ENCODE results near the gene PIK3C2A.
A peak's percentile ranks its signal among the peaks of the same experiment; 100 is the strongest.

PIK3C2A gene

DNA sequence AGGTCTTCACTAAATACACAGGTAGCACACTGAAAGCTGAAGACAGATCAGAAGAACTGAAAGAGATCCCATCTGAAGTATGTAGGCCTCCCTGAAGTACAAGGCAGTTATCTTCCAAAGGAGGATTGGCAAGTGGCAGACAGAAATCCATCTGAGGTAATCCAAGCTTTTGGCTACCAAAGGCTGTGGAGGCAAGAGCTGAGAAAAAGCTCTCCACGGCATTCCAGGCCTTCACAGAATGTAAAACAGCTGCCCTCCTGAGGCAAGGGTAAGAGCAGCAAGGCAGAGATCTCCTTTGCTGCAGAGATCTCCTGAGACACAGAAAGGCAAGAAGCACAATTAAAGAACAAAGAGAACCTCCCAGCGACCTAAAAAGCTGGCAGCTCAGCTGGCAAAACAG is 19.1 kb downstream of the PIK3C2A start:
- no peak overlapping the region for H3K27ac ChIP-seq
- no peak overlapping the region for H3K4me3 ChIP-seq
- TF ChIP-seq POLR2AphosphoS5 (IDR thresholded peaks at IDR 0.05; ENCODE audit: borderline replicate concordance, low read depth, low read length) (no peak), FOXP2 (optimal IDR thresholded peaks at IDR 0.05; ENCODE audit: control extremely low read depth, extremely low read length, insufficient read depth) (no peak), EZH2 (IDR thresholded peaks at IDR 0.05) (no peak)
- DNase-seq (ENCODE audit: low read depth, low spot score), result no peak
- peaks cover 16% of the 10 kb centered on the region for H3K36me3 ChIP-seq (ENCODE audit: insufficient read depth, low read length)
- H3K9ac ChIP-seq (ENCODE audit: insufficient read length), result no peak overlapping the region
- no peaks in the 10 kb centered on the region for H3K9me3 ChIP-seq (ENCODE audit: low read depth, low read length)

GRCh38 chr11:17186932-17187692 is 20.7 kb downstream of the PIK3C2A start:
- Histone ChIP-seq H3K9ac (ENCODE audit: insufficient read length) (no peak overlapping the region), H3K9me3 (ENCODE audit: low read depth, low read length) (no peaks in the 10 kb centered on the region), H3K4me3 (no peak overlapping the region), H3K36me3 (ENCODE audit: insufficient read depth, low read length) (peaks cover 8% of the 10 kb centered on the region; the same call in 1 of the 2 replicates), H3K27ac (no peak overlapping the region)
- no peak for DNase-seq (ENCODE audit: low read depth, low spot score)
- TF ChIP-seq EZH2 (IDR thresholded peaks at IDR 0.05), result no peak
- no peak for TF ChIP-seq POLR2AphosphoS5 (IDR thresholded peaks at IDR 0.05; ENCODE audit: borderline replicate concordance, low read depth, low read length)
- TF ChIP-seq FOXP2 (optimal IDR thresholded peaks at IDR 0.05; ENCODE audit: control extremely low read depth, extremely low read length, insufficient read depth), result no peak

DNA sequence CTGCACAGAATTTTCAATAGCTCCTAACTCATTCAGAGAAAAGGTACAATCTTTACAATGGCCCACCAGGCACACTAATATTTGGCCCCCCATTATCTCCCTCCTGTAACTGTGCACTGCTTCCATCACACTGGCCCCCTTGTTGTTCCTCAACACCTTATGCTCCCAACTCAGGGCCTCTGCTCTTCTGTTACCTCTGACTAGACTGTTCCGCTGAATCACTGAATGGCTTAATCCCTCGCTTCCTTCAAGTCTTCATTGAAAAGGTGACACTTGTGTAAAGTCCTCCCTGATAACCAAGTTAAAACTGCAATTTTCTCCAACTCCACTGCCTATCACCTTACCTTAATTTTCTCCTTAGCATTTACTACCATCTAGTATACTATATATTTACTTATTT is 21.8 kb downstream of the PIK3C2A start:
- no peak overlapping the region for H3K27ac ChIP-seq
- no peak overlapping the region for H3K9ac ChIP-seq (ENCODE audit: insufficient read length)
- no peak overlapping the region for H3K4me3 ChIP-seq
- DNase-seq (ENCODE audit: low read depth, low spot score), result no peak
- TF ChIP-seq POLR2AphosphoS5 (IDR thresholded peaks at IDR 0.05; ENCODE audit: borderline replicate concordance, low read depth, low read length) (no peak), EZH2 (IDR thresholded peaks at IDR 0.05) (no peak), FOXP2 (optimal IDR thresholded peaks at IDR 0.05; ENCODE audit: control extremely low read depth, extremely low read length, insufficient read depth) (no peak)
- H3K9me3 ChIP-seq (ENCODE audit: low read depth, low read length), result no peaks in the 10 kb centered on the region
- peaks cover 4% of the 10 kb centered on the region; the same call in 1 of the 2 replicates for H3K36me3 ChIP-seq (ENCODE audit: insufficient read depth, low read length)

DNA sequence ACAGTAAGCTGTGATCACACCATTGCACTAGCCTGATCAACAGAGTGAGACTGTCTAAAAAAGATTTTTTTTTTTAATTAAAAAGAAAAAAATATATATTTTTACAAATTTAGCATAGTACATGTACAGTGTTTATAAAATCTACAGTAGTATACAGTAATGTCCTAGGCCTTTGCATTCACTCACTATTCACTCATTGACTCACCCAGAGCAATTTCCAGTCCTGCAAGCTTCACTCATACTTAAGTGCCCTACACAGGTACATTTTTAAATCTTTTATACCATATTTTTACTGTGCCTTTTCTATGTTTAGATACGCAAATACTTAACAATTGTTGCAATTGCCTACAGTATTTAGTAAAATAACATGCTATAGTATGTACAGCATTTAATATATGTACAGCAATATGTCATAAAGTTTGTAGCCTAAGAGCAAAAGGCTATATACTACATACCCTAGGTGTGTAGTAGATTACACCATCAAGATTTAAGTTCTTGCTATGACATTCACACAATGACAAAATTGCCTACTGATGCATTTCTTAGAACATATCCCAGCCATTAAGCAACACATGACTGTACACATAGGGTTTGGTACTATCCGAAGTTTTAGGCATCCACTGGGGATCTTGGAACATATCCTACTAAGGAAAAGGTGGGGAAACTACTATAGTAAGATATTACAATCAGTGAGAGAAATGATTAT is 22.8 kb downstream of the PIK3C2A start:
- Histone ChIP-seq H3K9me3 (ENCODE audit: low read depth, low read length) (no peaks in the 10 kb centered on the region), H3K9ac (ENCODE audit: insufficient read length) (no peak overlapping the region), H3K36me3 (ENCODE audit: insufficient read depth, low read length) (0 out of 2 replicates have a peak, but pooled peaks cover 4% of the 10 kb centered on the region), H3K4me3 (no peak overlapping the region), H3K27ac (no peak overlapping the region)
- DNase-seq (ENCODE audit: low read depth, low spot score), result no peak
- no peak for TF ChIP-seq FOXP2 (optimal IDR thresholded peaks at IDR 0.05; ENCODE audit: control extremely low read depth, extremely low read length, insufficient read depth)

GRCh38 chr11:17183836-17184235 is 23.9 kb downstream of the PIK3C2A start:
- 0 out of 2 replicates have a peak, but pooled peaks cover 4% of the 10 kb centered on the region for H3K36me3 ChIP-seq (ENCODE audit: insufficient read depth, low read length)
- TF ChIP-seq POLR2AphosphoS5 (IDR thresholded peaks at IDR 0.05; ENCODE audit: borderline replicate concordance, low read depth, low read length) (no peak), FOXP2 (optimal IDR thresholded peaks at IDR 0.05; ENCODE audit: control extremely low read depth, extremely low read length, insufficient read depth) (no peak), EZH2 (IDR thresholded peaks at IDR 0.05) (no peak)

DNA sequence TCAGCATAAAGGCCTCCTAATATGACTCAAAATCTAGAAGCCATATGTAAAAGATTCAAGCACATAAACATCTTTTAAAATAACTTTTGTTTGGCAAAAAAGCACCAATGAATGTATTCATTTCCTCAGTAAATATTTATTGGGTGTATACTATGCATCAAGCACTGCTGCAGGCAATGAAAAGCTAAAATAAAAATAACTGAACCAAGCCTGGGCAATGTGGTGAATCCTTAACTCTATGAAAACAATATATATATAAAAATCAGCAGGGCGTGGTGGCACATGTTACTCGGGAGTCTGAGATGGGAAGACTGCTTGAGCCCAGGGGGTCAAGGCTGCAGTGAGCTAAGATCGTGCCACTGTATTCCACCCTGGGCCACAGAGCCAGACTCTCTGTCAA is 27.8 kb downstream of the PIK3C2A start:
- H3K36me3 ChIP-seq (ENCODE audit: insufficient read depth, low read length), result no peaks in the 10 kb centered on the region
- no peak overlapping the region for H3K27ac ChIP-seq
- H3K9me3 ChIP-seq (ENCODE audit: low read depth, low read length), result no peaks in the 10 kb centered on the region

More at GRCh38 chr11:17183836-17184235, 23.9 kb downstream of the PIK3C2A start:
- H3K9ac ChIP-seq (ENCODE audit: insufficient read length), result no peak overlapping the region
- no peak overlapping the region for H3K4me3 ChIP-seq
- no peaks in the 10 kb centered on the region for H3K9me3 ChIP-seq (ENCODE audit: low read depth, low read length)
- no peak overlapping the region for H3K27ac ChIP-seq
- DNase-seq (ENCODE audit: low read depth, low spot score), result no peak

GRCh38 chr11:17173332-17173731 is 34.5 kb downstream of the PIK3C2A start:
- no peak overlapping the region for H3K4me3 ChIP-seq

More for the DNA sequence above, 27.8 kb downstream of the PIK3C2A start:
- TF ChIP-seq EZH2 (IDR thresholded peaks at IDR 0.05) (no peak), POLR2AphosphoS5 (IDR thresholded peaks at IDR 0.05; ENCODE audit: borderline replicate concordance, low read depth, low read length) (no peak), FOXP2 (optimal IDR thresholded peaks at IDR 0.05; ENCODE audit: control extremely low read depth, extremely low read length, insufficient read depth) (no peak)
- H3K4me3 ChIP-seq, result no peak overlapping the region
- no peak overlapping the region for H3K9ac ChIP-seq (ENCODE audit: insufficient read length)
- no peak for DNase-seq (ENCODE audit: low read depth, low spot score)

DNA sequence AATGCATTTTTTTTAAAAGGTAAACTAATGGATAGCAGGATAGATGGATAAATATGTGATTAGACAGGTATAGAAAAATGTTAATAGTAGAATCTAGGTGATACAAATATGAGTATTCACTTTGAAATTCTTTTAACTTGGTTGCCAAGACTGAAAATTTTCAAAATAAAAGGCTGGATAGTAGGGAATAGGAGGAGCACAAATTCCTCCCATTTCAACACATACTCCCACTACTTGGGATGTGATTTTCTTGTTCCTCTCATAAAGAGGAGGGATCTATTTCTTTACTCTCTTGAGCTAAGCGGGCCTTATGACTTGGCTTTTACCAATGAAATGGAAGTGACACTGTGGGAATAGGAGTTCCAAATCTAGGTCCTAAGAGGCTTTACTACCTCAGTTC is 35.9 kb downstream of the PIK3C2A start:
- Histone ChIP-seq H3K4me3 (peak overlapping the region; percentile 15; the same call in 1 of the 2 replicates), H3K36me3 (ENCODE audit: insufficient read depth, low read length) (peaks cover 25% of the 10 kb centered on the region), H3K9ac (ENCODE audit: insufficient read length) (no peak overlapping the region), H3K27ac (0 out of 2 replicates have a peak overlapping the region, but pooled peaks have one; percentile 10), H3K9me3 (ENCODE audit: low read depth, low read length) (no peaks in the 10 kb centered on the region)
- no peak for TF ChIP-seq FOXP2 (optimal IDR thresholded peaks at IDR 0.05; ENCODE audit: control extremely low read depth, extremely low read length, insufficient read depth)
- TF ChIP-seq POLR2AphosphoS5 (IDR thresholded peaks at IDR 0.05; ENCODE audit: borderline replicate concordance, low read depth, low read length), result no peak
- no peak for TF ChIP-seq EZH2 (IDR thresholded peaks at IDR 0.05)
- DNase-seq (ENCODE audit: low read depth, low spot score), result no peak

More at GRCh38 chr11:17173332-17173731, 34.5 kb downstream of the PIK3C2A start:
- DNase-seq (ENCODE audit: low read depth, low spot score), result no peak
- TF ChIP-seq FOXP2 (optimal IDR thresholded peaks at IDR 0.05; ENCODE audit: control extremely low read depth, extremely low read length, insufficient read depth), result no peak
- H3K9ac ChIP-seq (ENCODE audit: insufficient read length), result no peak overlapping the region
- H3K9me3 ChIP-seq (ENCODE audit: low read depth, low read length), result no peaks in the 10 kb centered on the region
- H3K27ac ChIP-seq, result no peak overlapping the region
- peaks cover 17% of the 10 kb centered on the region for H3K36me3 ChIP-seq (ENCODE audit: insufficient read depth, low read length)
